Colonic mucosa (tissue), 4 donors: ENCODE data around the gene TAS1R2. TPM values are rescaled to one million over a fixed set of nuclear protein-coding genes. Genes with fewer than 3 reads are reported as not detected.

Source experiments
- DNase-seq: peaks from one replicate; pipeline ENCODE4 v3.0.0-alpha.2; 2020
- H3K27ac ChIP-seq: fragments of 200-600 bp; one replicate; pipeline ENCODE4 v1.8.0; 2021
- H3K27me3 ChIP-seq: fragments of 200-600 bp; one replicate; pipeline ENCODE4 v1.8.0; 2021
- H3K36me3 ChIP-seq: fragments of 200-600 bp; one replicate; pipeline ENCODE4 v1.8.0; 2021
- H3K4me1 ChIP-seq: fragments of 200-600 bp; one replicate; pipeline ENCODE4 v1.8.0; 2021; ENCODE audit warnings: mild to moderate bottlenecking
- H3K4me3 ChIP-seq: fragments of 200-600 bp; one replicate; pipeline ENCODE4 v1.8.0; 2021
- H3K9ac ChIP-seq, 2 donors: one replicate each; pipeline ENCODE4 v1.7.0; 2013; ENCODE audit warnings: control low read depth in 2 of 2, low read depth in 2 of 2, low read length in 2 of 2
- H3K9me3 ChIP-seq: fragments of 200-600 bp; one replicate; pipeline ENCODE4 v1.8.0; 2021
- CTCF ChIP-seq: fragments of 200-600 bp; IDR thresholded peaks from one replicate; pipeline ENCODE4 v1.8.0; 2022; ENCODE audit warnings: antibody characterized with exemption, mild to moderate bottlenecking
- intact Hi-C: fragments of 100-400 bp; cut with DNase I; formaldehyde crosslinking; loops from one replicate; pipeline ENCODE4 v1.14.1; 2022
- total RNA-seq, 2 donors: library from RNA; stranded (reverse); fragmentation: NEBNext Ultra II Directional in 1 of 2; extraction: Animal tissue kit (Norgen Biotek cat#: 25700) in 1 of 2; gene quantifications; one replicate each; pipeline ENCODE4 v1.2.1, GENCODE V29; 2021
- donor health status: healthy.
- donor health status: DM: no; HTN: no; CAD: no.
- donor health status: DM: no; HTN: no; CAD: no.

TAS1R2 gene
- total RNA-seq, 2 donors from 2014 or later, result not detected

- no peaks in the 10 kb centered on the region for H3K27me3 ChIP-seq
- no peak for DNase-seq
- no peak overlapping the region for H3K9ac ChIP-seq
- no peak overlapping the region for H3K4me3 ChIP-seq
- no peaks in the 10 kb centered on the region for H3K9me3 ChIP-seq
- no peak for TF ChIP-seq CTCF
- H3K4me1 ChIP-seq, result no peaks in the 10 kb centered on the region
- H3K36me3 ChIP-seq, result no peaks in the 10 kb centered on the region
- H3K27ac ChIP-seq, result no peak overlapping the region
- intact Hi-C loops, result no loop called here
These were observed 27.8 kb downstream of the TAS1R2 start for GRCh38 chr1:18831656-18832055.

GRCh38 chr1:18830596-18830995 is 28.9 kb downstream of the TAS1R2 start:
- intact Hi-C loops, result no loop called here
- Histone ChIP-seq H3K4me3 (no peak overlapping the region), H3K4me1 (no peaks in the 10 kb centered on the region), H3K9ac (no peak overlapping the region), H3K36me3 (no peaks in the 10 kb centered on the region), H3K9me3 (no peaks in the 10 kb centered on the region), H3K27ac (no peak overlapping the region), H3K27me3 (no peaks in the 10 kb centered on the region)
- no peak for DNase-seq
- no peak for TF ChIP-seq CTCF

- intact Hi-C loops, result no loop called here
These were observed 29.8 kb downstream of the TAS1R2 start for GRCh38 chr1:18829671-18830070.

GRCh38 chr1:18828224-18828623 is 31.2 kb downstream of the TAS1R2 start:
- no peak for DNase-seq
- no peak overlapping the region for H3K27ac ChIP-seq
- no peak for TF ChIP-seq CTCF
- no peaks in the 10 kb centered on the region for H3K4me1 ChIP-seq
- intact Hi-C loops, result no loop called here
- H3K27me3 ChIP-seq, result no peaks in the 10 kb centered on the region
- H3K36me3 ChIP-seq, result no peaks in the 10 kb centered on the region
- H3K4me3 ChIP-seq, result no peak overlapping the region
- no peak overlapping the region for H3K9ac ChIP-seq
- no peaks in the 10 kb centered on the region for H3K9me3 ChIP-seq

More at GRCh38 chr1:18829671-18830070, 29.8 kb downstream of the TAS1R2 start:
- no peaks in the 10 kb centered on the region for H3K36me3 ChIP-seq
- no peak overlapping the region for H3K9ac ChIP-seq
- H3K27me3 ChIP-seq, result no peaks in the 10 kb centered on the region
- DNase-seq, result no peak
- no peak overlapping the region for H3K27ac ChIP-seq
- H3K4me1 ChIP-seq, result no peaks in the 10 kb centered on the region
- H3K9me3 ChIP-seq, result no peaks in the 10 kb centered on the region
- no peak for TF ChIP-seq CTCF
- H3K4me3 ChIP-seq, result no peak overlapping the region

GRCh38 chr1:18823438-18823837 is 36.0 kb downstream of the TAS1R2 start:
- Histone ChIP-seq H3K4me1 (no peaks in the 10 kb centered on the region), H3K4me3 (no peak overlapping the region), H3K9ac (no peak overlapping the region), H3K9me3 (no peaks in the 10 kb centered on the region), H3K27ac (no peak overlapping the region), H3K36me3 (no peaks in the 10 kb centered on the region), H3K27me3 (peaks cover 9% of the 10 kb centered on the region)
- intact Hi-C loops, result no loop called here
- no peak for DNase-seq
- no peak for TF ChIP-seq CTCF
